Measurements from ENCODE around the gene RTN4RL1.
"Not testable (repeated sequence)": the region's sequence is repeated elsewhere in the genome, so short reads cannot be mapped to it uniquely, and the experiment has no call there.

The RTN4RL1 gene

DNA sequence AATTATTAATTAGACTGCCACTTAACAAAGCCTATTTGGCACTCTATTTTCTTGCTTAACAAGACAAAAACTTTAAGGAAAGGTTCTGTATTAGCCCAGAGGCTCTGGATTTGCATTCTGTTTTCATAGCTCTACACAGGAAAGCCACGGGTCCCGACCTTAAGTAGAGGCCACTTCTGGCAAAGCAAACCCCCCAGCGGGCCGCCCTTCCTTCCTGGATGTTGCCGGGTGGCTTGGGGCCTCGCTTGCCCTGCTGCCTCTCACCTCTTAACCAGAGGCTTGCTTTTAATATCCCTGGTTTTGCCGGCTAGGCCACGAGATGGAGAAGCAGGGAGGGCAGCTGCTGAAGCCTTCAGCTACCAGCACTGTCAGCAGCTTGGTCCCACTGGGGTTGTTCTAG lies 4.4 kb downstream of the RTN4RL1 start:
- Histone ChIP-seq H3K4me1 (ENCODE audit: control insufficient read depth, insufficient read depth, low read length) (peaks cover 8% of the 10 kb centered on the region; the same call in 1 of the 2 replicates), H3K27me3 (ENCODE audit: control insufficient read depth, insufficient read depth, low read length) (peaks cover 88% of the 10 kb centered on the region), H3K36me3 (ENCODE audit: control insufficient read depth, insufficient read depth, low read length) (no peaks in the 10 kb centered on the region), H3K9me3 (ENCODE audit: control insufficient read depth, insufficient read depth, low read depth, low read length) (no peaks in the 10 kb centered on the region), H3K27ac (ENCODE audit: low read depth, low read length) (no peak overlapping the region), H3K9ac (ENCODE audit: low read length) (no peak overlapping the region), H3K4me3 (ENCODE audit: low read depth, low read length) (no peak overlapping the region)

DNA sequence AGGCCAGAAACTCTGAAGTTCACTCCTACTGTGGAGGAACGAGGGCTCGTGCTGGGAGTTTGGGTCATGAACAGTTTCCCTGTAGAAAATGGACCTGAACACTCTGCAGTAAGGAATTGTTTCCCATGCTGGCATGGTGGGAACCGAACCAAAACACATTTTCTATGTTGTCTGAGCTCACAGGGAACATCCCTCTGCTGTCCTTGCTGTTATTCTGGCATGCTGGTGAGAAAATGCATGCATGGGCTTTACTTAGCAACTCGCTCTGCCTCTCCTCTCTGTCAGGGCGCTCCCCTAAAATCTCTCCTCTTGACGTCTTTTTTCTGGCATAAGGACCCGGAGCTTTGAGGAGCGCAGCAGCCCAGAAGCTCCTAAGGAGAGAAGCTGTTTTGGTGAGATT lies 5.4 kb downstream of the RTN4RL1 start:
- Histone ChIP-seq H3K9ac (ENCODE audit: low read length) (no peak overlapping the region), H3K4me1 (ENCODE audit: control insufficient read depth, insufficient read depth, low read length) (peaks cover 8% of the 10 kb centered on the region; the same call in 1 of the 2 replicates), H3K36me3 (ENCODE audit: control insufficient read depth, insufficient read depth, low read length) (no peaks in the 10 kb centered on the region), H3K27ac (ENCODE audit: low read depth, low read length) (no peak overlapping the region), H3K9me3 (ENCODE audit: control insufficient read depth, insufficient read depth, low read depth, low read length) (no peaks in the 10 kb centered on the region), H3K27me3 (ENCODE audit: control insufficient read depth, insufficient read depth, low read length) (peaks cover 82% of the 10 kb centered on the region), H3K4me3 (ENCODE audit: low read depth, low read length) (no peak overlapping the region)

DNA sequence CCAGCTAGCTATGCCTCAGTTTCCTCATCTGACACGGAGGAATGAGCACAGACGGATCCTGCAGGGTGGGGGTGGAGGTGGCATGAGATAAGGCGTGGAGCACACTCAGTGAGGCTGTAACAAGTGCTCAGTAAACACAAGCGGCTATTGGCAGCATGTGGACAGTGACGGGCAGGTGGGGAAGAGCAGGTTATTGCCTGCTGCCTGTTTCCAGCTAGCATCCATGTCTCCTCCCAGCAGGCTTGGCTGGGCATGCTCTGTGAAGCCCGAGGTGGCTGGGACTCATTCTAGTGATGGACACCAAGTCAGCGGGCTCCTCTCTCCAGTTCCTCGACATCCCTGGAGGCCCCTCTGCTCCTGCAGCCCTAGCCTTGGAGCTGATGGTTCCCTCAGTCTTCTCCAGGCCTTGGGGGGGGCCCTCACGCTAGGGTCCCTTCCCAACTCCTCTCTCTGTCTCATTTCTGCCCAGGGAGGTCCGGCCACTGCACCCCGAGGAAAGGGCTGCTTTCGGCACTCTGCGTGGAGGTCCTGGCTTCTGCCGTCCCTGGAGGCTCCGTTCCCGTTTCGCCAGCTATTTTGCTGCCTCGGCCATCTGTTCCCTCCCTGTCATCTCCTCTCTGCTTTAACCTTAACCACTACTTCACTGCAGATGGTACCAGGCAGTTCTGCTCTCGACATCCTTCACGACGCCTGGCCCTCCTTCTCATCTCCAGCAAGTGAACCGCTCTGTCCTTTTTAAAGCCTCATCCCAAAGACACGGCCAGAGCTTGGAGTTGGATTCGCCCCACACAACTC lies 6.2 kb downstream of the RTN4RL1 start:
- Histone ChIP-seq H3K4me3 (ENCODE audit: low read depth, low read length) (no peak overlapping the region), H3K9ac (ENCODE audit: low read length) (no peak overlapping the region), H3K4me1 (ENCODE audit: control insufficient read depth, insufficient read depth, low read length) (peaks cover 6% of the 10 kb centered on the region; the same call in 1 of the 2 replicates), H3K9me3 (ENCODE audit: control insufficient read depth, insufficient read depth, low read depth, low read length) (no peaks in the 10 kb centered on the region), H3K27me3 (ENCODE audit: control insufficient read depth, insufficient read depth, low read length) (peaks cover 76% of the 10 kb centered on the region), H3K36me3 (ENCODE audit: control insufficient read depth, insufficient read depth, low read length) (no peaks in the 10 kb centered on the region), H3K27ac (ENCODE audit: low read depth, low read length) (no peak overlapping the region)

DNA sequence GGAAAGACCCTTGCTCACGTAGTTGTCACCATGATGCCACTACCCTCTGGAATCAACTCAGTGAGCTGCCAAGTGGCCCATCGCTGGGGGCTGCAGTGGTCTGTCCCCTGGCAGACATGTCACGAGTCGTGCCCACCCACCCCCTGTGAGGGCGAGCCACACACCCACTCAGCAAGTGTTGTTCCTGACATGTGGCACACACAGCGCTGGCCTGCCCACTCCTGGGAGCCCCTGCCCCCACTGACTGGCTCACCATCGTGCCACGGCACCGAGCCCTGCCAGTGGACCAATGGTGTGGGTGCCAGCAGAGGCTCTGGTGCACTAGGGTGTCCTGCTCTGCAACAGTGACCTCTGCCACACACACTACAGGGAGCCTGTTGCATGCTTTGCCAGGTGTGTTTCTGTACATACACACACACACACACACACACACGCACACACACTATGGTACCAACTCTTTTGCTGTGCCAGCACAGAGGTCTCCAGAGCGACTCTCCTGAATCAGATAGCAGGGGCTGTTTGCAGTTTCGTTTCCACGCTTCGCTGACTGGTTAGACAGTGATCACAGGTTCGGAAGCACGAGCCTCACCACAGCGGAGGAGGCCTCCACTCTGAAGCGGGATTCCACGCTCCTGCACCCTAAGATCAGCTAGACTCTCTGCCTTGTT lies 7.7 kb downstream of the RTN4RL1 start:
- H3K9me3 ChIP-seq (ENCODE audit: control insufficient read depth, insufficient read depth, low read depth, low read length) = no peaks in the 10 kb centered on the region
- peaks cover 3% of the 10 kb centered on the region; the same call in 1 of the 2 replicates for H3K4me1 ChIP-seq (ENCODE audit: control insufficient read depth, insufficient read depth, low read length)
- no peak overlapping the region for H3K27ac ChIP-seq (ENCODE audit: low read depth, low read length)
- H3K36me3 ChIP-seq (ENCODE audit: control insufficient read depth, insufficient read depth, low read length) = no peaks in the 10 kb centered on the region
- H3K9ac ChIP-seq (ENCODE audit: low read length) = no peak overlapping the region
- H3K4me3 ChIP-seq (ENCODE audit: low read depth, low read length) = no peak overlapping the region
- H3K27me3 ChIP-seq (ENCODE audit: control insufficient read depth, insufficient read depth, low read length) = peaks cover 64% of the 10 kb centered on the region

DNA sequence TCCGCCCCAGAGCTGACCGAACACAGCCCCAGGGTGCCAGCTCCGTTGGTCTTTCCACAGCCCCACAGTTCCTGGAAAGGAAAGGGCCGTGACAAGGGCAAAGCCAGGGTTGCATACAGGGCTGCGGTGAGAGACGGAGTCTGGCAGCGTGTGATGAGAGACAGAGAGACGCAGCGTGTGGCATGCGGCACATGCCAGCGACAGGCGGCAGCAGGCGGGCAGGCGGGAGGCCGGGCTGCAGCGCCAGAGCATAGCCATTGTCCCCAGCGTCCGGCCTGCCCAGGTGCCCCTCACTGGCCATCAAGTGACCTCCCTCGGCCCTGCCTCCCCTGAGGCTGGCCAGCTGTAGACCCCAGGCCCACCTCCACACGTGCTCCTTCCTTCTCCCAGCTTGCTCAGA lies 8.6 kb downstream of the RTN4RL1 start:
- H3K36me3 ChIP-seq (ENCODE audit: control insufficient read depth, insufficient read depth, low read length) = no peaks in the 10 kb centered on the region
- peaks cover 61% of the 10 kb centered on the region for H3K27me3 ChIP-seq (ENCODE audit: control insufficient read depth, insufficient read depth, low read length)
- H3K4me3 ChIP-seq (ENCODE audit: low read depth, low read length) = no peak overlapping the region
- no peaks in the 10 kb centered on the region for H3K9me3 ChIP-seq (ENCODE audit: control insufficient read depth, insufficient read depth, low read depth, low read length)
- H3K9ac ChIP-seq (ENCODE audit: low read length) = no peak overlapping the region
- H3K27ac ChIP-seq (ENCODE audit: low read depth, low read length) = no peak overlapping the region
- peaks cover 12% of the 10 kb centered on the region for H3K4me1 ChIP-seq (ENCODE audit: control insufficient read depth, insufficient read depth, low read length)

DNA sequence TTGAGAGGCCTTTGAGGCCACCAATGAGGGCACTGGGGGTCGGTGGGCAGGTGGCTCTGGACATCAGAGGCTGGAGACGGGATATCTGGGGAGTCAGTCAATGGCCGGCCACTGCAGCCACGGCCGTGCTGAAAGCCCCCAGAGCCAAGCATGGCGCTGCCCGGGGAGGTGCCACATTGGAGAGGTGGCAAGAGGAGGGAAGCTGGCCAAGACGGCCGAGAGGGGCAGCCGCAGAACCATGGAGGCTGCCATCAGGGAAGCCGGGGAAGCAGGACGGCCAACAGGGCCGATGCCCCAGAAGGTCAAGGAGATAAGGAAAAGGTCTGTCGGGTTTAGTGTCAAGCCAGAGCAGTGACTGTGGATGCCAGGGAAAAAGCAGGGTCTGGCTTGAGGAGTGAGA lies 9.8 kb downstream of the RTN4RL1 start:
- H3K27ac ChIP-seq (ENCODE audit: low read depth, low read length) = no peak overlapping the region
- peaks cover 50% of the 10 kb centered on the region for H3K27me3 ChIP-seq (ENCODE audit: control insufficient read depth, insufficient read depth, low read length)
- H3K4me1 ChIP-seq (ENCODE audit: control insufficient read depth, insufficient read depth, low read length) = peaks cover 16% of the 10 kb centered on the region
- no peak overlapping the region for H3K9ac ChIP-seq (ENCODE audit: low read length)
- H3K36me3 ChIP-seq (ENCODE audit: control insufficient read depth, insufficient read depth, low read length) = no peaks in the 10 kb centered on the region
- no peak overlapping the region for H3K4me3 ChIP-seq (ENCODE audit: low read depth, low read length)
- H3K9me3 ChIP-seq (ENCODE audit: control insufficient read depth, insufficient read depth, low read depth, low read length) = no peaks in the 10 kb centered on the region

DNA sequence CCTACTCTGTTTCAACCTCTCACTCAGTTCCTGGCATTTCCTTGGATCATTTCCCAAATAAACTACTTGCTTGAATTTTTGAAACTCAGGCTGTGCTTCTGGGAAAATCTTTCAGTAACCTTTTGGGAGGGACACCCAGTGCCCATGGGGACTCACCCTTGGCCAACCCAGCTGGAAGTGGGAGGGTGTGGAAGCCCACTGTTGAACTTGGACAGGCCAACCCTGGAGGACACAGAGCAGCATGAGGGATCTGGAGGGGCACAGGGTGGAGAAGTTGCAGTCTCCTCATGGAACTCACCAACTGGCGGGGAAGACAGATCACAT lies 11.2 kb downstream of the RTN4RL1 start:
- no peak overlapping the region for H3K27ac ChIP-seq (ENCODE audit: low read depth, low read length)
- no peak overlapping the region for H3K4me3 ChIP-seq (ENCODE audit: low read depth, low read length)
- H3K9me3 ChIP-seq (ENCODE audit: control insufficient read depth, insufficient read depth, low read depth, low read length) = no peaks in the 10 kb centered on the region
- H3K36me3 ChIP-seq (ENCODE audit: control insufficient read depth, insufficient read depth, low read length) = no peaks in the 10 kb centered on the region
- H3K27me3 ChIP-seq (ENCODE audit: control insufficient read depth, insufficient read depth, low read length) = peaks cover 36% of the 10 kb centered on the region
- peaks cover 16% of the 10 kb centered on the region for H3K4me1 ChIP-seq (ENCODE audit: control insufficient read depth, insufficient read depth, low read length)
- no peak overlapping the region for H3K9ac ChIP-seq (ENCODE audit: low read length)

DNA sequence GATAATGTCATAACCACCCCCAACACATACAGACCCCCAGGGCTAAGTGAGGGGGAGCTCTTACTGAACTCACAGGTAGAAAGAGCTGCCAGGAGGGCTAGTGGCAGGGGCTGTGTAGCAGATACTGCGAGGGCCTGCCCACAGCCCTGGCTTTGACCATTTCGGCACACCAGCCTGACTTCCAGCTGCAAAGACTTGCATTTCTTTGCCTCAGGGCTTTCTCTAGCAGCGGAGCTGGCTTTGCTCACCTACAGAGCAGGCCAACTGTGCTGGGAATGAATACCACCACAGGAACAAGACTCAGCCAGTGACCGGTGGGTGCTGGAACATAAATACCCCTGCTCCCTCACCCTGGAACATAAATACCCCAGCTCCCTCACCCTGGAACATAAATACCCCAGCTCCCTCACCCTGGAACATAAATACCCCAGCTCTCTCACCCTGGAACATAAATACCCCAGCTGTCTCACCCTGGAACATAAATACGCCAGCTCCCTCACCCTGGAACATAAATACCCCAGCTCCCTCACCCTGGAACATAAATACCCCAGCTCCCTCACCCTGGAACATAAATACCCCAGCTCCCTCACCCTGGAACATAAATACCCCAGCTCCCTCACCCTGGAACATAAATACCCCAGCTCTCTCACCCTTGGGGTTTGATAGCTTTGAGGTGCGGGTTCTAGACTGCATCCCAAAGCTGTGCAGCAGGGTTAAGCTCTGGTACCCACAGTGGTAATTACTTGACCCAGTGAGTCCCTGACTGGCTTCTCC lies 11.7 kb downstream of the RTN4RL1 start:
- H3K27me3 ChIP-seq (ENCODE audit: control insufficient read depth, insufficient read depth, low read length) = peaks cover 31% of the 10 kb centered on the region
- H3K27ac ChIP-seq (ENCODE audit: low read depth, low read length); H3K9ac ChIP-seq (ENCODE audit: low read length); H3K4me3 ChIP-seq (ENCODE audit: low read depth, low read length); H3K36me3 ChIP-seq (ENCODE audit: control insufficient read depth, insufficient read depth, low read length); H3K9me3 ChIP-seq (ENCODE audit: control insufficient read depth, insufficient read depth, low read depth, low read length): not testable (repeated sequence)
- peaks cover 16% of the 10 kb centered on the region for H3K4me1 ChIP-seq (ENCODE audit: control insufficient read depth, insufficient read depth, low read length)

DNA sequence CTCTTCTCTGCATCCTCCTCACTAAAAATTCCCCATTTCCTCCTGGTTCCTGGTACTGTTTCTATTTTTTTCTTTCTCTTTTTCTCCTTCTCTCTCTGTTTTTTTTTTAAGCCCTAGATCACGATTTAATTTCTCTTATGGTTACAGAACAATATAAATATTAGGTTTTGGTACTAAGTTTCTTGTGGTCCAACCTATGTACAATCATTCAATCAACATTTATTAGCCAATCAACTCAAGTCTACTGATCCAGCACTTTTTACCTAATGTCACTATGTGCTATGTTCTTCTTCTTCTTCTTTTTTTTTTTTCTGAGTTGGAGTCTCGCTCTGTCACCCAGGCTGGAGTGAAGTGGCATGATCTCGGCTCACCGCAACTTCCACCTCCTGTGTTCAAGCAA lies 12.6 kb downstream of the RTN4RL1 start:
- H3K27me3 ChIP-seq (ENCODE audit: control insufficient read depth, insufficient read depth, low read length) = peaks cover 21% of the 10 kb centered on the region
- peaks cover 16% of the 10 kb centered on the region for H3K4me1 ChIP-seq (ENCODE audit: control insufficient read depth, insufficient read depth, low read length)
- no peaks in the 10 kb centered on the region for H3K9me3 ChIP-seq (ENCODE audit: control insufficient read depth, insufficient read depth, low read depth, low read length)
- H3K27ac ChIP-seq (ENCODE audit: low read depth, low read length) = no peak overlapping the region
- H3K4me3 ChIP-seq (ENCODE audit: low read depth, low read length) = no peak overlapping the region
- H3K9ac ChIP-seq (ENCODE audit: low read length) = no peak overlapping the region
- no peaks in the 10 kb centered on the region for H3K36me3 ChIP-seq (ENCODE audit: control insufficient read depth, insufficient read depth, low read length)

DNA sequence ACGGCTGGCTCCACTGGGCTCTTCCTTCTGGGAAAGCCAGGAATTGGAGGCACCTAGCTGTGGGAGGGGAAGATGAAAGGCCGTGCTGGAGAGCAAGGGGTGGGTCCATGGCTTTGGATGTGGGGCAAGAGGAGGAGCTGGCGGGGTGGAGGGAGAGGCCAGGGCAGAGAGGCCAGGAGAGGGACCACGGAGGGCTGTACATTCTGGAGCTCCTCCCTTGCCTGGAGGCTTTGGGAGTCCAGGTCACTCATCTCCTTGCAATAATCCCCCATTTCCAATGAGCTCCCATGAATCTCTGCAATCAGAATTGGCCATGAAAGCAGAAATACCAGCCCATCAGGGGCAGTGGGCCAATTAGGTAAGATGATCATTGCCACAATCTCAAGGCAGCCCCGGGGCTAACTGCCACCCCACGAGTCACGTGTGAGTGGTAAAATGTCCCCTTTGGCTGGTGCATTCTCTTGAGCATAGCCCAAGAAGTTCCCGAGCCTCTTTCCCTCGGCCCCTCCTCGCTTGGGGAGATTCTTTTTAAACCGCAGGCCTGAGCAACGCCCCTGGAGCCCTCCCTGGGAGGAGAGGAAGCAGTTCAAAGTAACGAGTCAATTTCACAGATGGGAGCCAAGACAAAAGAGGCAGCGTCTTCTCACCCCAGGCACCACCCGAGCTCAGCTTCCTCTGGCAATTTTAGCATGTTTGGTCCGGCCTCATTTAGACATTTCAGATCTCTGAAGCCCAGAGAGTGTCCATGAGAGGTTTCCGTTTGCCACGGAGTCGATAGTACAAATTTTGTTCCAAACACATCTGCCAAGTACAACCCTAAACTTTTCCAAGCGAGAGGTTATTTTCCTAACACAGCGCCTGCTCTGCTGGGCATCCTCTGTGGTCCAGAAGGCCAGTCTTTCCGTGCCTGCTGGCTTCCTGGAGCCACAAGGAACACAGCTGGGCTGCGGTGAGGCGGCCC lies 13.4 kb downstream of the RTN4RL1 start:
- Histone ChIP-seq H3K4me3 (ENCODE audit: low read depth, low read length) (no peak overlapping the region), H3K4me1 (ENCODE audit: control insufficient read depth, insufficient read depth, low read length) (peaks cover 16% of the 10 kb centered on the region), H3K9ac (ENCODE audit: low read length) (no peak overlapping the region), H3K27me3 (ENCODE audit: control insufficient read depth, insufficient read depth, low read length) (peaks cover 13% of the 10 kb centered on the region), H3K9me3 (ENCODE audit: control insufficient read depth, insufficient read depth, low read depth, low read length) (no peaks in the 10 kb centered on the region), H3K27ac (ENCODE audit: low read depth, low read length) (no peak overlapping the region), H3K36me3 (ENCODE audit: control insufficient read depth, insufficient read depth, low read length) (no peaks in the 10 kb centered on the region)
